Measurements from ENCODE around the gene DNASE1L1.

DNA sequence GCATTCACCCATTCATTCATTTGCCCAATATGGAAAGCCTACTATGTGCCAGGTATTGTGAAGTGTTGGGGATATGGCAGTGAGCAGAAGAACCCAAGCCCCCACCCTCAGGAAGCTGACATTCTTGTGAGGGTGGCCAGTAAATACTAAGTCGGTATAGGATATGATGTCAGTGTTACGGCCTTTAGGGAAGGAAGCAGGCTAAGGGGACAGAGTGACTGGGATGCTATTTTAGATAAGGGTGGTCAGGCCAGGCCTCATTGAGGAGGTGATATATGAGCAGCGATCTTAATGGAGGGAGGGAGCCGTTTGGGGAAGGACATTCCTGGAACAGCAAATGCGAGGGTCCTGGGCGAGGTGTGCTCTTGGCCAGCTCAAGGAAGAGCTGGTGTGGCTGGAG lies 21.4 kb upstream of the DNASE1L1 start:
- TF ChIP-seq POLR2AphosphoS5 (IDR thresholded peaks at IDR 0.05; ENCODE audit: low read depth, low read length) (no peak), TAF1 (IDR thresholded peaks at IDR 0.05; ENCODE audit: borderline replicate concordance, insufficient read depth, low read length) (no peak)
- TF ChIP-seq, protein P1, sequence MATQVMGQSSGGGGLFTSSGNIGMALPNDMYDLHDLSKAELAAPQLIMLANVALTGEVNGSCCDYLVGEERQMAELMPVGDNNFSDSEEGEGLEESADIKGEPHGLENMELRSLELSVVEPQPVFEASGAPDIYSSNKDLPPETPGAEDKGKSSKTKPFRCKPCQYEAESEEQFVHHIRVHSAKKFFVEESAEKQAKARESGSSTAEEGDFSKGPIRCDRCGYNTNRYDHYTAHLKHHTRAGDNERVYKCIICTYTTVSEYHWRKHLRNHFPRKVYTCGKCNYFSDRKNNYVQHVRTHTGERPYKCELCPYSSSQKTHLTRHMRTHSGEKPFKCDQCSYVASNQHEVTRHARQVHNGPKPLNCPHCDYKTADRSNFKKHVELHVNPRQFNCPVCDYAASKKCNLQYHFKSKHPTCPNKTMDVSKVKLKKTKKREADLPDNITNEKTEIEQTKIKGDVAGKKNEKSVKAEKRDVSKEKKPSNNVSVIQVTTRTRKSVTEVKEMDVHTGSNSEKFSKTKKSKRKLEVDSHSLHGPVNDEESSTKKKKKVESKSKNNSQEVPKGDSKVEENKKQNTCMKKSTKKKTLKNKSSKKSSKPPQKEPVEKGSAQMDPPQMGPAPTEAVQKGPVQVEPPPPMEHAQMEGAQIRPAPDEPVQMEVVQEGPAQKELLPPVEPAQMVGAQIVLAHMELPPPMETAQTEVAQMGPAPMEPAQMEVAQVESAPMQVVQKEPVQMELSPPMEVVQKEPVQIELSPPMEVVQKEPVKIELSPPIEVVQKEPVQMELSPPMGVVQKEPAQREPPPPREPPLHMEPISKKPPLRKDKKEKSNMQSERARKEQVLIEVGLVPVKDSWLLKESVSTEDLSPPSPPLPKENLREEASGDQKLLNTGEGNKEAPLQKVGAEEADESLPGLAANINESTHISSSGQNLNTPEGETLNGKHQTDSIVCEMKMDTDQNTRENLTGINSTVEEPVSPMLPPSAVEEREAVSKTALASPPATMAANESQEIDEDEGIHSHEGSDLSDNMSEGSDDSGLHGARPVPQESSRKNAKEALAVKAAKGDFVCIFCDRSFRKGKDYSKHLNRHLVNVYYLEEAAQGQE (IDR thresholded peaks at IDR 0.05; ENCODE audit: insufficient read depth in 1 of 2, low read depth in 2 of 2, low read length in 2 of 2): no peak

Data from PFSK-1 (cell line).